GM23338 (cell line): ENCODE results near the gene ATP5ME. TPM values are rescaled to one million over a fixed set of nuclear protein-coding genes. Genes with fewer than 3 reads are reported as not detected.

Experiments
- ATAC-seq: fragments of 200-7000 bp; cut with Tn5 transposase; 3 replicates; pipeline ENCODE4 v1.9.1; 2020
- DNase-seq: peaks from one replicate; pipeline ENCODE4 v3.0.0-alpha.2; 2015; ENCODE audit warnings: low spot score
- H2AFZ ChIP-seq: fragments of 200-600 bp; sonication (generic); 2 replicates; pipeline ENCODE4 v1.8.0; 2016; ENCODE audit warnings: antibody characterized with exemption, mild to moderate bottlenecking, moderate library complexity
- H3F3A ChIP-seq: fragments of 200-600 bp; sonication (generic); replicated peaks from 2 replicates; pipeline ENCODE4 v1.8.0; 2017; ENCODE audit warnings: antibody characterized with exemption, mixed run types, low read depth
- H3K27ac ChIP-seq: fragments of 200-600 bp; sonication (generic); 2 replicates; pipeline ENCODE4 v1.6.1; 2016; ENCODE audit warnings: low read depth
- H3K27me3 ChIP-seq: fragments of 200-600 bp; sonication (generic); 2 replicates; pipeline ENCODE4 v1.8.0; 2016; ENCODE audit warnings: mild to moderate bottlenecking, mixed run types, moderate library complexity; ENCODE audit not compliant: insufficient read depth
- H3K36me3 ChIP-seq: fragments of 200-600 bp; sonication (generic); 2 replicates; pipeline ENCODE4 v1.8.0; 2016; ENCODE audit warnings: mild to moderate bottlenecking; ENCODE audit not compliant: insufficient read depth
- H3K4me1 ChIP-seq: fragments of 200-600 bp; sonication (generic); 2 replicates; pipeline ENCODE4 v1.8.0; 2016; ENCODE audit warnings: mild to moderate bottlenecking, moderate library complexity; ENCODE audit not compliant: insufficient read depth
- H3K4me2 ChIP-seq: fragments of 200-600 bp; sonication (generic); 2 replicates; pipeline ENCODE4 v1.7.1; 2017; ENCODE audit warnings: mixed run types
- H3K4me3 ChIP-seq: fragments of 200-600 bp; sonication (generic); 2 replicates; pipeline ENCODE4 v1.6.1; 2016; ENCODE audit warnings: mixed run types
- H3K79me2 ChIP-seq: fragments of 200-600 bp; sonication (generic); replicated peaks from 2 replicates; pipeline ENCODE4 v1.8.0; 2017; ENCODE audit warnings: mild to moderate bottlenecking; ENCODE audit not compliant: insufficient read depth
- H3K9me2 ChIP-seq: fragments of 200-600 bp; sonication (generic); 2 replicates; pipeline ENCODE4 v1.8.0; 2017; ENCODE audit not compliant: insufficient read depth
- H4K20me1 ChIP-seq: fragments of 200-600 bp; sonication (generic); replicated peaks from 2 replicates; pipeline ENCODE4 v1.8.0; 2017; ENCODE audit warnings: mild to moderate bottlenecking; ENCODE audit not compliant: insufficient read depth
- H3K27ac Mint-ChIP-seq: 2 replicates; pipeline ENCODE4 v1.8.0; 2020; ENCODE audit warnings: inconsistent platforms, mild to moderate bottlenecking, moderate library complexity, mixed read lengths
- H3K27me3 Mint-ChIP-seq: 3 replicates; pipeline ENCODE4 v1.8.0; 2022; ENCODE audit warnings: low read depth, mild to moderate bottlenecking, moderate library complexity, mixed read lengths, inconsistent platforms; ENCODE audit not compliant: insufficient read depth, poor library complexity
- H3K36me3 Mint-ChIP-seq: 3 replicates; pipeline ENCODE4 v1.8.0; 2021; ENCODE audit warnings: low read depth, mild to moderate bottlenecking, inconsistent platforms, moderate library complexity, mixed read lengths
- H3K4me1 Mint-ChIP-seq: 3 replicates; pipeline ENCODE4 v1.8.0; 2020; ENCODE audit warnings: mild to moderate bottlenecking, inconsistent platforms, mixed read lengths
- H3K4me3 Mint-ChIP-seq: 3 replicates; pipeline ENCODE4 v1.8.0; 2021; ENCODE audit warnings: moderate library complexity, mild to moderate bottlenecking, inconsistent platforms, mixed read lengths
- H3K9me3 Mint-ChIP-seq: 3 replicates; pipeline ENCODE4 v1.8.0; 2020; ENCODE audit warnings: moderate library complexity, mild to moderate bottlenecking, inconsistent platforms, mixed read lengths
- CREB1 ChIP-seq: fragments of 250-450 bp; sonication (Bioruptor Pico); IDR thresholded peaks from 2 replicates; pipeline ENCODE4 v1.5.0; 2020; ENCODE audit warnings: low read depth, mild to moderate bottlenecking, moderate library complexity
- ETS1 ChIP-seq: IDR thresholded peaks from 2 replicates; pipeline ENCODE4 v1.6.1; 2016; ENCODE audit warnings: antibody characterized with exemption
- EZH2 ChIP-seq: fragments of 200-600 bp; sonication (generic); IDR thresholded peaks from one replicate; pipeline ENCODE4 v1.8.0; 2017; ENCODE audit warnings: antibody characterized with exemption, mild to moderate bottlenecking, low read depth; ENCODE audit not compliant: unreplicated experiment
- EZH2phosphoT487 ChIP-seq: fragments of 200-600 bp; sonication (generic); IDR thresholded peaks from one replicate; pipeline ENCODE4 v1.8.1; 2018; ENCODE audit warnings: antibody characterized with exemption; ENCODE audit not compliant: unreplicated experiment
- JUNB ChIP-seq: IDR thresholded peaks from one replicate; pipeline ENCODE4 v1.6.1; 2016; ENCODE audit warnings: antibody characterized with exemption; ENCODE audit not compliant: unreplicated experiment
- NANOG ChIP-seq: IDR thresholded peaks from 2 replicates; pipeline ENCODE4 v1.6.1; 2016; ENCODE audit warnings: antibody characterized with exemption, borderline replicate concordance
- POLR2AphosphoS5 ChIP-seq: IDR thresholded peaks from 2 replicates; pipeline ENCODE4 v1.6.1; 2016; ENCODE audit warnings: antibody characterized with exemption, low read depth
- REST ChIP-seq: IDR thresholded peaks from one replicate; pipeline ENCODE4 v1.6.1; 2018; ENCODE audit warnings: antibody characterized with exemption; ENCODE audit not compliant: unreplicated experiment
- STAT1 ChIP-seq: IDR thresholded peaks from one replicate; pipeline ENCODE4 v1.6.1; 2016; ENCODE audit warnings: antibody characterized with exemption; ENCODE audit not compliant: unreplicated experiment
- ZNF114 ChIP-seq: fragments of 250-450 bp; sonication (Bioruptor Pico); IDR thresholded peaks from 2 replicates; pipeline ENCODE4 v1.5.0; 2020; ENCODE audit warnings: mild to moderate bottlenecking, moderate library complexity
- ZNF331 ChIP-seq: fragments of 250-450 bp; sonication (Bioruptor Pico); IDR thresholded peaks from 2 replicates; pipeline ENCODE4 v1.5.0; 2020; ENCODE audit warnings: low read depth, mild to moderate bottlenecking, moderate library complexity
- polyA plus RNA-seq: library from polyadenylated mRNA; unstranded; fragments of >200 nt; fragmentation: Nextera tagmentation; extraction: Ambion mirVana; gene quantifications from 2 replicates; pipeline ENCODE4 v1.2.1, GENCODE V29; 2016
- total RNA-seq: library from RNA; depleted of rRNA; stranded (reverse); fragments of >200 nt; shearing (Covaris generic); gene quantifications from 2 replicates; pipeline ENCODE4 v1.2.3, GENCODE V29; 2014

The ATP5ME gene
- total and polyA plus RNA-seq, 2 experiments from 2014 or later, result 60.5 to 2,021 TPM

GRCh38 chr4:655464-656151 is 18.5 kb downstream of the ATP5ME start:
- no peak overlapping the region for H3K4me2 ChIP-seq
- DNase-seq, result no peak
- H3K36me3 ChIP-seq, result no peaks in the 10 kb centered on the region
- no peaks in the 10 kb centered on the region for H3K9me2 ChIP-seq
- no peak overlapping the region for H3K4me3 Mint-ChIP-seq
- no peak overlapping the region for H3K27ac ChIP-seq
- H3K27ac Mint-ChIP-seq, result no peak overlapping the region
- H4K20me1 ChIP-seq, result no peaks in the 10 kb centered on the region; the same call in 1 of the 2 replicates
- H3K36me3 Mint-ChIP-seq, result peaks cover 6% of the 10 kb centered on the region; the same call in 2 of the 3 replicates
- no peaks in the 10 kb centered on the region; the same call in 2 of the 3 replicates for H3K9me3 Mint-ChIP-seq
- no peaks in the 10 kb centered on the region for H3K79me2 ChIP-seq
- no peak overlapping the region for H3K4me3 ChIP-seq
- H3K4me1 Mint-ChIP-seq, result no peaks in the 10 kb centered on the region; the same call in 2 of the 3 replicates
- H3F3A ChIP-seq, result 0 out of 2 replicates have a peak, but pooled peaks cover 2% of the 10 kb centered on the region
- TF ChIP-seq ETS1 (no peak), POLR2AphosphoS5 (no peak)
- peaks cover 12% of the 10 kb centered on the region for H3K27me3 Mint-ChIP-seq
- ATAC-seq, result no peak
- H3K27me3 ChIP-seq, result no peaks in the 10 kb centered on the region
- no peaks in the 10 kb centered on the region for H3K4me1 ChIP-seq
- no peak overlapping the region for H2AFZ ChIP-seq

DNA sequence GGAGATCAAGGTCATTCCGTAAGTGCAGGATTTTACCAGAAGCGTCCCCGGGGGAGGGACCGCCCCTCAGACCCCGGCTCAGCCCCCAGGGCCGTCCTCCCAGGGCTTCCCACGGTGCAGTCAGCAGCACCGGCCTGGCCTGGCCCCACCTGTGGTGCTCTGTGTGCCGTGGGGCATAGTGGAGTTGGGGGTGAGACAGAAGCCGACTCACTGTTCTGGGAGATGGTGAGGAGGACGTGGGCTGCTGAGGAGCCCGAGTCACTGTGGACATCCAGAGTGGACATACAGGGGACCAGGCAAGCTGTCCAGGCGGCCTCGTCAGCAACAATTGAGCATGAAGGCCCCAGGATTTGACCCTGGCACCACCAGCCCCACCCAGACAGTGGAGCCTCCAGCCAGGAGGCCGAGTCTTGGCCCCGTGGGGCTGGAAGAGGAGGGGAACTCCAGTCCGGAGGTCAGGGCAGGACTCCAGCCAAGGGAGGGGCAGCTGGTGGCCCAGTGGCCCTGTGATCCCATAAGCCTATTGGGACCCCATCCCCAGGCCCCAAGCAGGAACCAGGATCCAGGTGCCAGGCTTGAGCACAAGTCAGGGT is 19.1 kb downstream of the ATP5ME start:
- ATAC-seq (no peak), DNase-seq (no peak)
- Histone ChIP-seq H3K27ac (no peak overlapping the region), H3K4me3 (no peak overlapping the region), H2AFZ (no peak overlapping the region), H3K79me2 (no peaks in the 10 kb centered on the region), H3F3A (0 out of 2 replicates have a peak, but pooled peaks cover 2% of the 10 kb centered on the region), H3K36me3 (no peaks in the 10 kb centered on the region), H3K9me2 (no peaks in the 10 kb centered on the region), H3K4me2 (no peak overlapping the region), H3K4me1 (no peaks in the 10 kb centered on the region), H4K20me1 (no peaks in the 10 kb centered on the region; the same call in 1 of the 2 replicates), H3K27me3 (no peaks in the 10 kb centered on the region)
- no peak overlapping the region for H3K4me3 Mint-ChIP-seq
- H3K9me3 Mint-ChIP-seq, result no peaks in the 10 kb centered on the region
- H3K4me1 Mint-ChIP-seq, result no peaks in the 10 kb centered on the region; the same call in 2 of the 3 replicates
- H3K27ac Mint-ChIP-seq, result no peak overlapping the region
- peaks cover 13% of the 10 kb centered on the region for H3K27me3 Mint-ChIP-seq
- H3K36me3 Mint-ChIP-seq, result peaks cover 4% of the 10 kb centered on the region; the same call in 2 of the 3 replicates
- TF ChIP-seq ZNF331 (CRISPR knock-in tag), result no peak
- TF ChIP-seq ZNF114 (CRISPR knock-in tag), result no peak
- TF ChIP-seq EZH2phosphoT487, result no peak
- no peak for TF ChIP-seq CREB1 (CRISPR knock-in tag)
- no peak for TF ChIP-seq EZH2
- TF ChIP-seq REST, result no peak
- TF ChIP-seq ETS1, result no peak
- no peak for TF ChIP-seq JUNB
- TF ChIP-seq NANOG, result no peak
- TF ChIP-seq POLR2AphosphoS5, result no peak
- no peak for TF ChIP-seq STAT1
